Activated CD8-positive, alpha-beta memory T cell treated with anti-CD3 and anti-CD28 coated beads, Interleukin-2, amount 50 U/mL, for 24 hours (primary cell): ENCODE measurements around the gene ZNF254.
"Not testable (repeated sequence)": the region's sequence is repeated elsewhere in the genome, so short reads cannot be mapped to it uniquely, and the experiment has no call there.

ENCODE experiments used
- DNase-seq: peaks from one replicate; pipeline ENCODE4 v3.0.0-alpha.2; 2020; ENCODE audit errors: extremely low read depth

Gene ZNF254

DNA sequence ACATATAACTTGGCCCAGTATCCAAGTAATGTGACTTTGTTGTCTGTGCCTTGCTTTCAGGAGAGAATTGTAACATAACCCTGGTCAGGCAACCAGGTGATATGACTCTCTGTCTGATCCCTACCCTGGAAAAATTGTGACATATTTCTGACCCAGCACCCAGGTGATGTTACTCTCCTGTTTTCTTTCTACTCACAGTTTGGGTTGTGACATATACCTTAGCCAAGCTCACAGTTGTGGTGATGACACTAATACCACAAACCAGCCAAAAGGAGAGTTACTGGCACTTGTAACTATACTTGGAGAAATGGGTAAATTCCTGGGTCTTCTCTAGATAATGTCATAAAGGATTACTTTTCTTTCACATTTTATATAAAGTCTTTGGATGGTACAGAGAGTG is 14.3 kb upstream of the ZNF254 start:
- DNase-seq, result no peak

DNA sequence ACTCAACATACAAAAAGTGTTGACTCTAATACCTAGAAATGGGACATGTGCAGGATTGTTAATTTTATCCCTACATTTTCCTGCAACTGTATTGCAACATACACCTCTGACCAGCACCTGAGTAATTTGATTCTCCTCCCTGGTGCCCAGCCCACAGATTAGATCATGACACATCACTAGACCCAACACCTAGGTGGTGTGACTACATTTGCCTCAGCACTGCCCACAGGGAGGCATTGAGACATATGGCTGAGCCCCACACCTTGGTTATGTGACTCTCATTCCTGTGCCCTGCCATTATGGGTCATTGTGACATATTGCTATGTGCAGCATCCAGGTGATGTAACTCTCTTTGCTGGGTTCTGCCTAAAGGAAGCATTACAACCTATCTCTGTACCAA is 13.2 kb upstream of the ZNF254 start:
- no peak for DNase-seq

DNA sequence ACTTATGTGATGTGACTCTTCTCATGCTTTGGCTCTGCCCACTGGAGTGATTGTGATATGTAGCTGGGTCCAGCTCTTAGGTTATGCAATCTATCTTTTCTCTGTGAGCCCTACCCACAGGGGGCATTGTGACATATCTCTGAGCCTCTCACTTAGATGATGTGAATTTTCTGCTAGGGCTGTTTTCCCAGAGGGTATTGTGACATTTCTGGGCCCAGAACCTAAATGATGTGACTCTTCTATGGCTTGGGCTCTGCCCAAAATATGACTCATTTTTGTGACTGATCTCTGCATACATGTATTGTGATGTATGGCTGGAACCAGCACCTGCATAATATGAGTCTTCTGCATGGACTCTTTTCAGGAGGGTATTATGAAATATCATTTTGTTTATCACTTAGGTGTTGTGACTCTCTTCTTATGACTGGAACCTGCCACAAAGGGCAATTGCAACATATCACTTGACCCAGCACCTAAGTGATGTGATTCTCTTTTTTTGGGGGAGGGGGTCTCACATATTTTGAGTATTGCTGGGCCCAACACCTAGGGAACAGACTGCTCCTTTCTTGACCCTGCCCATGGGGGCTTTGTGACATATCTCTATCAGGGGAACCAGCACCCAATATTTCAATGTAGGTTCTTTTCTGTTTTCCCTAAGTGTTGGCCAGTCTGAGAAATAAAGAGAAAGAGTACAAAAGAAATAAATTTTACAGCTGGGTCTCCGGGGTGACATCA is 12.1 kb upstream of the ZNF254 start:
- no peak for DNase-seq

DNA sequence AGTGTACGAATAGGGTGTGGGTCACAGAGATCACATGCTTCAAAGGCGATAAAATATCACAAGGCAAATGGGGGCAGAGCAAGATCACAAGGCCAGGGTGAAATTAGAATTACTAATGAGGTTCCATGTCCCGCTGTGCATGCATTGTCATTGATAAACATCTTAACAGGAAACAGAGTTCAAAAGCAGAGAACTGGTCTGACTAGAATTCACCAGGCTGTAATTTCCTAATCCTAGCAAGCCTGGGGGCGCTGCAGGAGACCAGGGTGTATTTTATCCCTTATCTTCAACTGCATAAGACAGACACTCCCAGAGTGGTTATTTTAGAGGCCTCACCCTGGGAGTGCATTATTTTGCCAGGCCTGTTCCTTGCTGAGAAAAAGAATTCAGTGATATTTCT is 11.5 kb upstream of the ZNF254 start:
- not testable (repeated sequence) for DNase-seq

DNA sequence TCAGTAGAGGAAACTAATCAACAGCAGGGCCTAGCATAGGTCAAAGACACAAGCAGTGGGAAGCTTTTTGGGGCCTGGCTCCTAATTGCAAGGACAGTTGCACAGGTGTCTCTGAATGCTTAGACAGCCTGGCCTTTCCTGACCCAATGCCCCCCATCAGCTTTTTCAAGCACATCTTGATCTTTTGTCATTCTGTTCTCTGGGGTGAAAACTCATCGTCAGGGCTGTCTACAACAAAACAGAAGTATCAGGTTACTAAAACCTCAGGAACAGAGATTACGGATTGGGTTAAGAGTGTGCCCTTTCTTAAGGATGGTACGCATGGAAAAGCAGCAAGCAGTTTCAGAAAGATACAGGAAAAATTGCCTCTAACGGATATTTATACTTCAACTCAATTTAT is 8.3 kb upstream of the ZNF254 start:
- DNase-seq, result no peak

DNA sequence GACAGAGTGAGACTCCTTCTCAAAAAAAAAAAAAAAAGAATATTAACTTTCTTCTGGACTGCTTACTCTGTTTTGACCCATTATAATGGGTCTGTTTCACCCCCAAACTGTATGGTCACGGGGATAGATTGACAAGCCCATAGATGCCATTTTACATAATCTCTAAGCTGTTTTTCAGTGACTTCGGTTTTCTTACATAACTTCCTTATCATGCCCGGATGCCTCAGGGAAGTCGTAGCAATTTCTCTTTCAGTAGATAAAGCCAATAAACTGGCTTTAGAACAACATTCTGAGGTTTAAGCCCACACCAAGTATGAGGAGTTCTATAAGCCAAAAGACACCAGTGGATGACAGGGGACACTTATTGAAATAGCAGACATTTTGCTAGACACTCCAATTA is 5.9 kb upstream of the ZNF254 start:
- DNase-seq, result no peak

DNA sequence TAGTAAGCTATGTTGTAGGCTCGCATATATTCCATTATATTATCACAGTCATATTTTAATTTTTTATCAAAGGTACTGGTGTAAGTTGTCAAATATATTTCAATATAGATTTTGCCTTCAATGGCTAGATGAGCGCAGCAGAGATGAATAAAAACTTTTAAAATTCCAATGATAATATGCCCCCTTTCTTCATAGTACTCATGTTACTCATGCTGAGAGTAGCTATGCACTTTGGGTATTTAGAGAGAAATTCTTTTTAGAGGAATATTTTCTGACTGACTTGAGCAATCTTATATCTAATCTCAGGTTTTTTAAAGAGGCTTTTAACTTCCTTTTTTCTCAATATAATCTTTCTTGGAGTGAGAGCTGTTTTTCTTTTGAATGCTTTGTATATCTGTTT is 11.4 kb downstream of the ZNF254 start:
- DNase-seq, result no peak

DNA sequence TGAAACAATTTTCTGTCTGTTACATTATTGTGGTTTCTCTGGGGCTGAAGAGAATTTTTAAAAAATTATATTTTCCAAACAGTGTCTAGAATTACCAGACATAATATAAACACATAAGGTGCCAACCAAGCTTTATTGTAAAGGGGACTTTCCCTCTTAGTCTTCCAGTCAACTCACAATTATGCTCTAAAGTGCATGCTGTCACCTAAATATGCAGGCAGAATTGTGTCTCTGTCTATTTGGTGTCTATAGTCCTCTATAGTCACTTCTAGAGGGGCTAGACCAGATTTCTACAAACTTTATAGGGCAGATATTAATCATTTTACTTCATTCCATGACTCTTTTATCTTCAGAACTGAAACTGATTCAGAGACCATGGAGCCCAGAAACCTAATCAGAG is 12.8 kb downstream of the ZNF254 start:
- no peak for DNase-seq

DNA sequence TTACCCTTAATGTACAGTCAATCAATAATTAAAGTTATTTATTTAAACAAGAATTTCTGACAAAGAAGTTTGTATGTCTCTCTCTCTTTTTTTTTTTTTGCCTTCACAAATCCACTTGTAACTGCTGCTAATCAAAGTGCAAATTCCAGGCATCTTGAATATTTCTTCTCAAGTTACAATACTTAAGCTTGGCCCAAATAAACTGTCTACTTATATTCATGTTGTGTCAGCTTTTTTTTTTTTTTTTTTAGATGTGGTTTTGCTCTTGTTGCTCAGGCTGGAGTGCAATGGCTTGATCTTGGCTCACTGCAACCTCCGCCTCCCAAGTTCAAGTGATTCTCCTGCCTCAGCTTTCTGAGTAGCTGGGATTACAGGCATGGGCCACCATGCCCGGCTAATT is 13.6 kb downstream of the ZNF254 start:
- not testable (repeated sequence) for DNase-seq

DNA sequence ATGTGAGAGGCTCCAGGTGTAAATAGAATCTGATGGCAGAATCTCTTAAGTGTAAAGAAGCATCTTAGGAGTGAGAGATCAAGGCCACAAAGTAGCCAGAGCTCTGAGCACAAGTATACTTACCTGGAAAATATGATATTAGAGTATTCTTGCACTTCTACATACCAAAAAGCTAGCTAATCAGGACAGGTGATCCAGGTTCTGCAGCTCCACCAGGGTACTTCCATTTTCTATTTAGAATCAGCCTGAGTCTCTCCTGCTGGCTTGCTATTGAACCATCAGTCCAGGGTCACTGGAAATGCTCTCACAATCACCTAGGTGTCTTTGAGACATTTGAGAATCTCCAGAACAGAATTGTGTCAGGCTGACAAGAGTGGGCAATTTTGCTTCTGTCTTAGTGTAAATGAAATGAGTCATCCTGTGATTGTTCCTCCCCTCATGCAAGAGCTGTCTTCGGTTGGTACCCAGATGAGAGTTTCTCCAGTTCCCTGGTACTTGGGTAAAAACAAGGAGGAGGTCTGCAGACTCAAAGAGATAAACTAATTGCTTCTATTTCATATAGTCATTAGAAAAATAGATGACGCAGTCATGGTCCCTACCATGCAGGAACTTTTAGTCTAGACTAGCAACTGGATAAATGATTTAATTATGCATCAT is 14.6 kb downstream of the ZNF254 start:
- no peak for DNase-seq

DNA sequence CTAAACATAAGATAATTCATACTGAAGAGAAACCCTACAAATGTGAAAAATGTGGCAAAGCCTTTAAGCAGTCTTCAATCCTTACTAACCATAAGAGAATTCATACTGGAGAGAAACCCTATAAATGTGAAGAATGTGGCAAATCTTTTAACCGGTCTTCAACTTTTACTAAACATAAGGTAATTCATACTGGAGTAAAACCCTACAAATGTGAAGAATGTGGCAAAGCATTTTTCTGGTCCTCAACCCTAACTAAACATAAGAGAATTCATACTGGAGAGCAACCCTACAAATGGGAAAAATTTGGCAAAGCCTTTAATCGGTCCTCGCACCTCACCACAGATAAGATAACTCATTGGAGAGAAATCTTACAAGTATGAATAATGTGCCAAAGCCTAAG is 40.6 kb downstream of the ZNF254 start:
- DNase-seq, result no peak

DNA sequence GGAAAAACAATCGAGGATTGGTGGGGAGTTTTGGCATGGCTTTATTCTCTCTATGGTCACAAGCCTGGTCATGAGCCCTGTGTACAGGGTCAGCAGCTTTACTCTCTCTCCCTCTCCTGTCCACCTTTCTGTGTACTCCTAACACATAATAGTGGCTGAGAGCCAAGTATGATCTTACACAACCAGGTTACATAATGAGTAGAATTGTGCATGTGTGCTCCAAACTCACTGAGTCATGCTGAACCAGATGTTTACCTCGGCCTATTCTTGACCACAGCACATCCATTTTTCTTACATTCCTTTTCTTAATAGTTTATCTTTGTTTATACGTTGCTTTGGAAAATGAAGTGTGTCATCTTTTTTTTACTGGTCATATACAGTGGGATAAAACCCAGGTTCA is 53.1 kb downstream of the ZNF254 start:
- DNase-seq, result no peak

DNA sequence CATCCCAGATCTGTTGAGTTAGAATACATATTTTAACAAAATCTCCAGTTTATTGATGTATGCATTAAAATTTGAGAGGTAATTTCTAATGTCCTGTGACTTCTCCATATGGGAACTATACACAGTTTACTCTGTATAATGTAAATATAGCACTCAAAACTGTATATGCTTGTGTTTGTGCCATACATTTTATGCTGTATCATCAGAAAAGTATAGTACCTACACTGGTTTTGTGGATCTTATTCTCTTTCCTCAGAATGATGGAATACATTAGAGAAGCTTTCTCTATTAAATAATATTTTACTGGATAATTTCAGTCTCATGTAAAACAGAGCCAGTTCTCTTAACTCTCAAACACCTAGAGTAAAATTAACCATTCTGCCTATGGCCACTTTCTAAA is 53.6 kb downstream of the ZNF254 start:
- DNase-seq, result no peak

DNA sequence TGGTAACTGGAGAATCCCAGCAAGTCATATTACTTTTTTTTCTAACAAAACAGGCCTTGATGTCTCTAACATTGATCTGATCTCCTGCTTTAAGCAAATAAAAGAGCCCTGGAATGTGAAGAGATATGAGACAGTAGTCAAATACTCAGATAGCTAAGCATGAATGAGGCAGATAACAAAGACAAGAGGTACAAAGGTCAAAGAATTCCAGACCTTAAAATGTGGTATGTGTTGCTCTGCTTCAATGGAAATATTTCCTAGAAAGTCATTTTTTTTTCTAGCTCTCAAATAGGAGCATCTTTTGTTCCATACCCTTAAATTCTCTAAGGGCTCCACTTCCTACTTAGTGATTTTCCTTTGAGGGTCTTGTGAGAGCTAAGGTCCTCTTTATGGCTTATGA is 54.6 kb downstream of the ZNF254 start:
- no peak for DNase-seq

DNA sequence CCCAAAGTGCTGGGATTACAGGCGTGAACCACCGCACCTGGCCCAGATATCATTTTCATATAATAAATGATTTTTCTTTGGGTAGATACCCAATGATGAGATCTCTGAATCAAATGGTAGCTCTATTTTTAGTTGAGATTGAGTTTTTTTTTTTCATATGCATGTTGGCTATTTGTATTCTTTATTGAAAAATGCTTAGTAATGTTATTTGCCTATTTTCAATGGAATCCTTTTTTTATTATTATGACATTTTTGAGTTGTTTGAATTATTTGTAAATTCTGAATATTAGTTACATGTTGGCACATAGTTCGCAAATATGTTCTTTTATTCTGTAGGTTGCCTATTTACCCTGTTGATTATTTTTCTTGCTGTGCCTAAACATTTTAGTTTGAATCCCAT is 55.8 kb downstream of the ZNF254 start:
- DNase-seq, result no peak

DNA sequence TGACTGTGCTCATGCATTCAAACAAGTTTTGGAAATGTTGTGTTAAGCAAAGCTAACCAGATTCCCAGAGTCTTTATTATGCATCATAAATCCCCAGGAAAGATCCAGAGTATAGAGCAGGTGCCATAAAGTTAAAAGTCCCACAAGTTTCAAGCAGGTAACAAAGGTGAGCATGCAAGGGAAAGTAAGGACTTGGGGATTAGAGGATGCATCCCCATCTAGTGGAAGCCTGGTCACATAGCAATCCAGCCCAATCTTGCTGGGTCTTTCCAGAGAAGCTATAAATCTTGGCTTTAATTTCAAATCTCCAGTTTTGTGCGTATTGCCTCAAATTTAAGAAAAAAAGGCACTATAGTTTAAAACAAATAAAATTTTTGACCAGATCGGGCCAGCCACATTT is 72.7 kb downstream of the ZNF254 start:
- DNase-seq, result no peak

DNA sequence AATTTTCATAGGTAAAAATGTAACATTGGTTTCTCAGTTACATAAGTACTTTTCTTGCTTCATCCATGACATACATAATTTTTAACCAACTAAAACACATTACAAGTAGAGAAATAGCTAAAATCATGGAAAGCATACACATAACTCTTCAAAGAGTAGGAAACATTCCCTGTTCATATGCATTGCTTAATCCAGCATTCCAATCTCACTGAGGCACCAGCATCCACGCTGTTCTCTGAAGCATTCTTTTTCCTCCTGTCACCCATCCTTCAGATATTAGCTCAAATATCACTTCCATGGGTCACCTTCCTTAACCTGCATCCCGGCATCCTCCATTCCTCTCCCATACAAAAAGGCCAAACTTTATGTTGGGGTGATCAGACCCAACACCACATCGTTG is 79.1 kb downstream of the ZNF254 start:
- no peak for DNase-seq

DNA sequence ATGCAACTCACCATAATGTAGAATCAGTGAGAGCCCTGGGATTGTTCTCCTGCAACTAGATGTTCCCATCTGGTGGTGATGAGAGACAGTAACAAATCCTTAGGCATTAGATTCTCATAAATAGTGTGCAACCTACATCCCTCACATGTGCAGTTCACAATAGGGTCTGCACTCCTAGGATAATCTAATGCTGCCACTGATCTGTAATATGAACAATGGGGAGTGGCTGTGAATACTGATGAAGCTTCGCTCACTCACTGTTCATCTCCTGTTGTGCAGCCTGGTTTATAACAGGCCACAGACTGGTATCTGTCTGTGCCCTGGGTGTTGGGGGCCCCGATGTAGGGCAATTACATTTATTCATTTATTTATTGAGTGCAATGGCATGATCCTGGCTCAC is 86.9 kb downstream of the ZNF254 start:
- DNase-seq, result no peak

DNA sequence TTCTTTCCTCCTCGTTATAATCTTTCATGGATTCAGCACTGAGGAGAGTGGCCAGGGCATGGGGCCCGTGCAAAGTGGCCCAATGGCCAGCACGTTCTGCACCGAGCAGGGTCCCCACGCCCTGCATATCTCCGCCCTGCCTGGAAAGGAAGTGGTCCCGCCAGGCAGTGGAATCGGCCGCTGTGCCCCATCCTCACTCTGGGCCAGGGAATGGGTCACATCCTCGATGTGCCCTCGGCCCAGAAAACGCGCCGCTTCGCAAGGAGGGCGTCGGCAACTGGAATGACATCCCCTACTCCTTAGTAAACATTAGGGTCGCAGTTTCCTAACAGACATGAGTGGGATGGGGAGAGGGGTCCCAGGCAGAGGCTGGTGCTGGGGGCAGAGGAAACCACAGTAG is 90.7 kb downstream of the ZNF254 start:
- no peak for DNase-seq

DNA sequence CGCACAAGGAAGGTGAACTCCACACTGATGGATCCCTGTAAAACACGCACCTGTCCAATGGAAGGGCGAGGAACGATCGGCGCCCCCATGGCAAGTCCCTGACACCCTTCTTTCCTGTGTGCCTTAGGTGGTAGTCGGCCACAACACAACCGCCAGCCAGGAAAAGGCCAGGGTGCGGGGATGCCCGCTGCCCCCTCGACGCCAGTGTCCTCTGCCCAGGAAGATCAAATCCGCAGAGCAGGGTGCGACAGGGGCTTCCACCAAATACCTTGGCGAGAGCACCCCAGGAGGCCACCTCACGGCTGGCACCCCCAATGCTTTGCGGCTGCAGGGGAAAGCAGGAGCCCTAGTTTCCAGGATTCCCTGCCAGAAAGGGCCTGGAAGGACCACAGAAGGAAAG is 91.2 kb downstream of the ZNF254 start:
- DNase-seq, result no peak
